Stimulated activated CD4-positive, alpha-beta T cell treated with anti-CD3 and anti-CD28 coated beads, Interleukin-4, amount 100 ng/mL, for 24 hours (primary cell): ENCODE results near the gene RBMS1.

Source experiments
- DNase-seq: peaks from one replicate; pipeline ENCODE4 v3.0.0-alpha.2; 2020

The RBMS1 gene

DNA sequence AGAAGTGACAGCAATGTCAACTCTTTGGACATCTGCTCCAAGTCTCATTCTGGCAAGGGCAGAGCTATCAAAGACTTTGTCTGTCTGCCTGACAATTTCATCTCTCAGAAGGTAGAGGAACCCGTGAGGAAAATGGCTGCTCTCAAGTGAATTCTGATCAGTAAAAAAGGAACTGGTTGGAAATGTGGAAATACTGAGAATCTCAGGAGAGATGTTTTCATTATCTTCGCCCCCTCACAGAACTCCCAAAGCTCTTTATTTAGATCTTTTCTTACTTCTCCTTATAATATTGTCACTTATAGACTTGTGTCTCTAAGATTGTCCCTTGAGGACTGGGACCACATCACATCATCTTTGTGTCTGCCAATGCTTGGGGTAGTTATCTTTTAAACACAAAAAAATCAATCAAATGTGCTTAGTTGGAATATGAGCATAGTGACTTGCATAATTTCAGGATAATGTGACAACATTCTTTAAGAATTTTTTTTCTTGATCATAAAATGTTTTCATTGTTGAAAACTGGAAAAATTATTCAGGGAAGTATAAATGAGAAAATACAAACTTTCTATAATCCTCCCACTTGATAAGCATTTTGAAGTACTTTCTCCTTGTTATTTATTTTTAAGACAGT is 225.3 kb downstream of the RBMS1 start:
- DNase-seq = no peak

DNA sequence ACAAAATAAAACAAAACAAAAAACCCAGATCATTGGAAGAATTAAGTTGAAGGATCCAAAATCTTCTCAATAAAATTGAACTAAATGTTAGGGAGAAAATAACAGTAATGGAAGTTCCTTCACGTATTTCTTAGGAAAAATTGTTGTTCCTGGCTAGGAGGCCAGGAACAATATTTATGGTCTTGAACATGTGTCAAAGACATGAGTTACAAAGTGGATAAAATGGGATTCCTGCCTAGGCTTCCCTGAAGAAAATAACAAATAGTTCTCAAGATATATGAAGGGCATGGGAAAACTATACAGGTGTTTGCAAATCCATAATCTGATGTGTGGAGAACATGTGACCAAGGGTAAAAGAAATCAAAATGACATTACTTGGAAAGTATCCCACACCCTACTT is 225.9 kb downstream of the RBMS1 start:
- DNase-seq = no peak

DNA sequence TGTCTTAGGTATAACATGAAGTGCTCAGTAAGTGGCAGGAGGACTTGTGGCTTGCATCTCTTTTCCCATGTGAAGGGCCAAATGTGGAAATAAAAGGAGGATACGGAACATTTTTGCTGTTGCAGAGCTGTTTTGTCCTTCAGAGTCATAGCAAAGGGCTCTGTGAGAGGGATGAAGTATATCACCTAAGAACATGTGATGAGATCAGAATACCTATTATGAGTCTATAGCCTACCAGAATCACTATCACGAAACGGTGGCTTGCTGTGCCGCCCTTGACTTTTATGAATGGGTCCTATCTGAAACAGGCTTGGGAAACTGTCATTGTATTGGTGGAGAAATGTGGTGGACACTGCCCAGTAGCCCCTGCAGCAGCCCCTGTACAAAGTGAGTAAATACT is 226.6 kb downstream of the RBMS1 start:
- DNase-seq = no peak

DNA sequence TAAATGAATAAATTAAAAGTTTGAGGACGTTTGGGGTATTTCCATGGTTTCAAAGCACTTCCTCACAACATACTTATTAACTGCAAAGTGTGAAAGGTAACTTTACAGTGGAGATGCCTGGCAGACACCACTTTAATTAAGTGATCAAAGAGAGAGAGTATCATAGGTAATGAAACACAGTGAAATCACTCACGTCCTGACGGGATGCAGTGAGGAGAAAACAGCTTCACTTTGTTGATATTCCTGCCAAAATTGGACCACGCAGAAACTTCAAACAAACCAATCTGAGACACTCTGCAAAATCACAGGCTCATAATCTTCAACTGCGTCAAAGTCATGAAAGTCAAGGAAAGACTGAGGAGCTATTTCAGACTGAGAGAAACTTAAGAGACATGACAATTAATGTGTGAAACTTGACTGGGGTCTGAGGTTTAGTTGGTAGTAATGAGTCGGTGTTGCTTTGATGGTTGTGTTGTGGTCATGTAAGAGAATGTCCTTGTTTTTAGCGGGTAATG is 227.5 kb downstream of the RBMS1 start:
- peak; percentile 24 for DNase-seq

DNA sequence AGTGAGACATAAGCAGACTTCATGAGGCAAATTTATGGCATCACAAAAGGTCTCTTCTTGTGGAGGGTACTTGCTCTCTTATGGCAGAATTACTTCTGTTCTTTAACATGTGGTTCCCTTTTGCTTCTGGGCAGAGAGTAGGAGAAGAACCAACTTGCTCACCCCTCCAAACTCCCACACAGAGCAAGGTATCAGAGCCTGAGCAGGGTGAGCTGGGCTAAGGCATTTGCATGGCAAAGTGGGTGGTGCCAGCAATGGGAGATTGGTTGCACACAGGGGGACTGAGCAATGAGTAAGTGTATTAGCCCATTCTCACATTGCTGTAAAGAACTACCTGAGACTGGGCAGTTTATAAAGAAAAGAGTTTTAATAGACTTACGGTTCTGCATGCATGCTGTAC is 229.3 kb downstream of the RBMS1 start:
- no peak for DNase-seq

DNA sequence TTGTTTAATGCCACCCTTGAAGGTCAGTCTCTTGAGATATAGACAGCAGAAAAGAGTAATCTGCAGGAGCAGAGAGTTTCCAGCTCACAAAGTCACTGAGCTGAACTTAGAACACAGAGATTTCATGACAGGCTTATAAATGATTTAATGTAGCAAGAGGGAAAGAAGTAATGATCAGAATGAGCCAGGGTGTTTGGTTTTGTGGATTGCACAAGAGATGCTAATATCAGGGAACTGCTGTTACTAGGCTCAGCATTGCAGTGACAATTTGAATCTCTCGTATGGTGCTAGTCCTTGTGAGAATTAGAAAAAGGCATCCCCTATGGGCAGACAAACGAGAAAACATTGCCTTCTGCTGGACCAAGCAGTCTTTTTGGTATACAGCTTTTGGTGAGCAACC is 231.9 kb downstream of the RBMS1 start:
- no peak for DNase-seq

DNA sequence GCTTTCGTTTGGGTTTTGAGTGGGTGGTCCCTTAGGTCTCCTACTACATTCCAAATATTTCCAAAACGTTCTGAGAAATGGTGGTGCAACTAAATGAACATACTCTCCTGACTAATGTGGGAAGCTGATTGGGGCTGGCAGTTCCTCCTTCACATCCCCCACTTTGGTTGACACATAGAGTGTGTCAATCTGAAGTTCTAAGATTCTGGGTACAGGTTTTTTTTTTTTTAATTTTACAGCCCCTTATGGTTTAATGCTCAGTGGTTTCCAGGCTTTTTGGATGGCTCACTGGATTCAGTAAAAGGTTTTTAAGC is 235.2 kb downstream of the RBMS1 start:
- no peak for DNase-seq

DNA sequence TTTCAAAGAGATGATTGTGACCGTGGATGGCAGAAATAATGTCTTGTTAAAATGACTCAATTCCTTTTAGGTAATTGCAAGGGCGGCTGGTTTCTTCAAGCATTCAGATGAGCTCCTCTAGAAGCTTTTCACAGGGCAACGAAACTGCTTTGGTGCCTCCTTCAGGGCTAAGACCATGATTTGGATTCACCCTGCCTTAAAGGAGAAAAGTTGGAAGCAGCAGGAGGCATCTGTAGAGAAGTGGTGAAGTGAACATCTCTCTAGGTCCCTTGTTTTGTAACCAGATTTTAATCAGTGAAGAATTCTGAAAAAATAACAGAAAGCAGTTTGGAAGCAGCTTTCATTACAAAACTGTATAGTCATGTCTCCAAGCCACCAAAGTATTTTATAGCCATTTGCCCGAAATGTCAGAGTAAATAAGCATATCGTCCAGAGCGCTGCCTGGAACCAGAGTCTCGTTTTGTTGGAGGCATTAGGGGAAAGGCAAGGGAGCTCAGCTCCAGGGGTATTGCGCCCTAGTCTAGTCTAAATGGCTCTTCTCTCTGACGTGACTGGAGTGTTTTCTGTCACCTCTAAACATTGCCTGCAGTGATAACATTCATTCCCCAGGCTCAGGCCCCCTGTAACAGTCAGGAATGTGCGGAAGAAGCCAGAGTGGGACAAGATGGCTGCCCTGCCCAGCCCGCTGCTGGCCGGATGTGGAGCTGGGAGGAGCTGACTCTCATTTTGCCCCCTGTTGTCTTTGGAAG is 235.7 kb downstream of the RBMS1 start:
- no peak for DNase-seq

DNA sequence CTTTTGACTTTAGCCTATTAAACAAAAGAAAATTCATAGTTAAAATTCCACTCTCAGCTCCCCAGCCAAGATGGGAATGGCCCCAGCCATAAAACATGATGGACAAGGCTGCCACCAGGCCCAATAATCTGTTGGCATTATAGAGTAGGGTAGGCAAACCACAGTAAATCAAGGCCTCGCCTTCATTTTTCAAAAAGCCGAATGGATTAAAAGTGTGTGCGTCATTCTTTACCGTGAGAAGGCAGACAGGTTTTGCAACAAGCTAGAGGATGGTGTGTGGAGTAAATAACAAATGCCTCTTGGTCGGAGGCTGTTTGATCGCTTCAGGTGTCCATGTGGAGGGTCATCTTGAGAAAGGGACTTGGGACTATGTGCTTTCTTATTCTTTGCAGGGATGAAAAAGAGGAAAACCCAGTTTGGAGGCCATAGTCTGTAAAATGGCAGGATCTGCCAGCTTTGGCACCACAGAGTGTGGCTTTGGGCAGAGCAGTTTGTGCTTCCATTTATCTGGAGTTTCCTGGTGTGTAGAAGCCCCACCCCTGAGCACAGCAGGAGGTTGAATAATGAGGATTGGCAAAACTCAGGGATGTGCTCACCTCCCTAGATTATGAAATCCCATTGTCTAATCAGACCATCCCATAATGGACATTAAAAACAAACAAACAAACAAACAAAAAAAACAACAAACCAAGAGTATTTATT is 236.4 kb downstream of the RBMS1 start:
- DNase-seq = no peak

DNA sequence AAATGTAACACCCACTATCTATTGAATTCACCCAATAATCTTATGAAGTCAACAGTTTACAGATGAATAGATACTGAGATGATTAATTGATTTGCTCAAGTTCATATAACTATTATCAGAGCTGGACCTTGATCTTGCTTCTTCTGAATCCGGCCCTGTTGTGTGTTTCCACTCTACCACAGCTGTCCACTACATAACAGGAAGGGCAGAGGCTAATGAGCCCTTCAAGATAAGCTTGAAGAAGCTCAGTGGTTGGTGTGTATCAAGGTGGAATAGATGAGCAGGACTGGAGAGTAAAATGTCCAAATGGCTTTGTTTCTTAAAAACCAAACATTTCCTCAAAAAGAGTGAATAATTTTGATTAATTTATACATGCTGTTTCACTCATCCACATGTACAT is 237.1 kb downstream of the RBMS1 start:
- no peak for DNase-seq

DNA sequence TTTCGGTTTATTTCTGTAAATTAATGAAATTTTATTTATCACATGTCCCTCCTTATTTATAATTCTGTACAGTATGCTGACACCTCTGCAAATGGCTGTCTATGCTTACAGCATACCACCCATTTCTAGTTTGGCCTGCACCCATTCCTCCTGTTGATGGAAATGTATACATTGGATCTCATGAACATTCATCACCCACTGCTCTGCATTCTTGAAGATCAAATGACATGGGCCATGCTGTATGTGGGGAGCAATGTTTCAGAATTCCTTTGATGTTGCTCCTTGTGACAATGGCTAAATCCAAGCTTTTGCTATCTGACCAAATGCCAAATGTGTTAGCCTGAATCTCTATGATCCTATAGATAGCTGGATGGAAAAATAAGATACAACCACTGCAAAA is 238.2 kb downstream of the RBMS1 start:
- DNase-seq = no peak

DNA sequence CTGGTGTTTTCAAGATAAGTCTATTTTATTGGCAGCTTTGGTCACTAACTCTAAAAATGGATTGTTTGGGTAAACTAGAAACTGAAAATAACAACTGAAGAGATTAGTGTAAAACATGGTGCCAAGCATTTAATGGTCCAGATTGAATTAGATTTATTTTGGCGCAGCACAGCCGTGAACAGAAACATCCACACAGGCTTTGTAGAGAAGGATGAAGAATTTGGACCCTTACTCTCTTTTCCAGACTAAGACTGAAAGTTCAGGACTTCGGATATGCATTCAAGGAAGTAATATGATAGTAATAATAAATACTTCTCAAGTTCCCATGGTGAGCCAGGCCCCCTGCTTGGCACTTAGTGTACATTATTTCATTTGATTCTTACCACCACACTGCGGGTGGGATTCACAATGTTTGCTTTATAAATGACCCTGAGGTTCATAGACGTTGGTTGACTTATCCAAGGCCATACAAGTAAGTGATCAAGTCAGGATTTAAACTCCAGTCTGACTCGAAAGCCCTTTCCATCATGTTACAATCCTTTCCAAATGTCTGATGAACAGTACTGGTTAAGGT is 239.3 kb downstream of the RBMS1 start:
- no peak for DNase-seq

DNA sequence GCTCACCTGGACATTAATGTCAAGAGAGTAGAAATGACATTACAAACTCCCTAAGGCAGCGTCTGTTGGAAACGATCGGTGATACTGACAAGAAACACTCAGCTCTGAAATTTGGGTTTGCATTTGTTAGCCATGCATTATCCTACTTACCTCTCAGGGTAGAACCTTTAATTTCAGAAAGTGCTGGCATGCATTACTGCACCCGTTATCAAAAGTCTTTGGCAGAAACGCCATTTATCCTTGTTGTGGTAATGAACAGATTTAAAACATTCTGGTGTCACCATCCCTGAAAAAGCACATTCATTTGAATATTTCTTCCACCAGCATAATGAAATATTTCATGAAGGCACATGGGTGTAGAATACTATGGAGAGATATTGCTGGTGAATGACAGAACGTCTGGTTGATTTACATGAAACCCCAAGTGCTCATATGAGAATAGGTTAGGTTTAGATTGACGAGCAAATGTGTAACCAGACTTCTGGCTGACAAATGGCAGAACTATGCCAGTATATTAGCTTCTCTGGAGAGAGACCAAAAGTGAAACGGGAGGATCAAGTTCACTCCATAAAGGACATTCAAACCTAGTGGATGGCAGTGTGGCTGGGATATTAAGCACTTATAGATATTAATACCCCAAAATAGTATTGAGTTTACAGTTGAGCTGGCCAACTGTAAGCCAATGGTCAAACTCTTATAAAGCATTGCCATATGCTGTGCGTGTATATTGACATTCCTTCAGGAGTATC is 240.0 kb downstream of the RBMS1 start:
- no peak for DNase-seq

DNA sequence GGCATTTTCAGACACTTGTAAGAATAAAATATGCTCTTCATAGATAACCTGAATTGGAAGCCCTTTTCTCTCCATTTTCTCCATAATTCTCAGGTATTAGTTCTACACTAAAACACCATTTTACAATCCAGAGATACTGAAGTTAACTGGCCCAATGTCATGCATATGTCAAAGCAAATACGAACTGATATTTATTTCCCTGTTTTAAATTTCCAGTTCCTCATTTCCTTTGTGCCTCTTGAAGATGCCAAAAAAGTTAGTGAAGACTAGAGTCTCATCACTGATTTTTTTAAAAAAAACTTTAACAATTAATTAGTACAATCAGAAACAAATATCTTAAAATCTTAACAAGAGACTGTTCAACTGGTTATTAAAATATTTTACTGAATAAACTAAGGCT is 240.7 kb downstream of the RBMS1 start:
- DNase-seq = no peak

DNA sequence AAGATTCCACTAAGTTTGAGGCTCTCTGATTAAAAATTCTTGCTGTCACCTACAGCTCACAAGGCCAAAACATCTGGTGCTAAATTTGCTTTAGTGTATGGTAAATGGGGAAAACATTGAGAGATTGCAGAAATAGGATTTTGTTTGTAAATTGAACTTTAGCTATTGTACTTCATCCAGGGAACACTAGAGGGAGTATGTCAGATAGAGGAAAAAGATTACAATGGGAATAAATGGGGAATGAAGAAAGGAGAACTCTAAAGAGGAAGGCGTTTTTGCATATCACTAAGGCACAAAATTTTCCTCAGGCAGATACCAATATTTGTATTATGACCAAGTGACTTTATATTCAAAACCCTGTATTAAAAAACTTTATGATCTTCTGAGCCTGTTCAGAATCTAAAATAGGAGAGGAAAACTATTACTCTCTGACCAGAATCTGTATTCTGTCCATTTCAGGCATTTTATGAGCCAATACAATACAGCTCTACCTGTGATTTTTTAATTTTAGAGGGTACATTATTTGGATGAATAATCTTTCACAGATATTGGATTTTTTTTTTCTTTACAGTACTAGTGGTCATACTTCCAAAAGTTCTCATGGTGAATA is 241.2 kb downstream of the RBMS1 start:
- DNase-seq = no peak

DNA sequence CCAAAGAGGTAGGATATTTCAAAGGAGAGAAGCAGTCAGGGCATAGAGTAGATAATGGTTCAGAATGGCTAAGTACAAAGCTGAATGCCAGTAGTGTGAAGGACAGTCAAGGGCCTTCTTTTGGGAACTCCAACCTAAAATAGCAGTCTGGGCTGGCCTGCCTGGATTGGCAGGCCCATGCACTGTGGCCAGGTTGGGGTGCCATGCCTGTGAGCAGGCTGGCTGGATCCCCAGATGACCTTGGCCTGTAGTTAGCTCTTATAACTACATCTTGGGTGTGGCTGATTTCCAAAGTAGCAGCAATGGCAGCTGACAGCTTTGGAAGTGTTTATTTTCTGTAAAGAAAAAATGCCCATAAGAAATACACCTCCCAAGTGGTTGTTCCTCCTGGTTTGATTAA is 242.0 kb downstream of the RBMS1 start:
- DNase-seq = no peak

DNA sequence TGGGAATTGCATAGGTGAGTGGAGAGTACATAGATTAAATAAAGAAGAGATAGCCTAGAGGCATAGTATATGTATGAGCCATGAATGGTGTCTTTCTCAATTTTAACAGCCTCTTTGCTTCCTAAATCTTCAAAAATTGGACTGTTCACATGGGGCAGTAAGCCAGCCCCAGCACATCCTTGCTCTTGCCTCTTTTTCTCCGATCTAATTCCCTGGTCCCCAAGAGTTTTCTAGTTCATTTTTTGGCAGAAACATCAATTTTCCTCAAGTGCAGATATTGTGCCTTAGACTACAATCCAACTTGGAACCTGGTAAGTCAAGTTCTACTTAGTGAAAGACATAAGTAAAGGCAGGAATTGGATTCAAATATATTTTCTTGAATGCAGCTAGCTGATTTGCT is 243.7 kb downstream of the RBMS1 start:
- no peak for DNase-seq

DNA sequence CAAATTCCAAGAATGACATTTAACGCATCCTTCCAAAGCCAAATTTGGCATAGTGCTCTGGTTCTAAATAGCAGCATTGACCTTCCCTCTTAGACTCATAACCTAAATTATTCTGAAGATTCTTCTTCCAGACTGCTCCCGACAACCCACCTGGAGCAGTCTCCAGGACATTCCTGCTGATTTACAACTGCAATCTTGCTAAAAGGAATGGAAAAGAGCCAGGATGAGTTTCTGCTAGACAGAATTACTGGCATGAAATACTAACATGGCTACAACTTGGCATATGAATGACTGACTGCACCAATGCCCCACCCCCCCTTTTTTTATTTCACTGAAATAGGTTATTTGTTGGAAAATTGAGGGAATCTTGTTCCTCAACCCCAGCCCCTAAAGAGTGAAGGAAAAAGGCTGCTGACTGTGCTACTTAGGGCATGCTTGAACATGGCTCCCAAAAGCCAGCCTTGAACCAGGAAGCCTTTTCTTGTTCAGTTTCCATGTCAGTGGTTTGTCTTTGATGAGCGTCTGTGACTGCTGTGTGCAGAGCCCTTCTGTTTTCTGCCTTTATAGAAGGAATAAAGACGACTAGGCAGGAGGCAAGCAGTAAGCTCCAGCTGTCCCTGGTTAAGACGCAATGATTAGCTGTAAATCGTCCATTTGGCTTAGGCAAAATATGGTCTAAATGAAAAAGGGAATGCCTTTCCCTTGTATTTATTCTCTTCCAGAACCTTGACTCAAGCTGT is 246.1 kb downstream of the RBMS1 start:
- no peak for DNase-seq

DNA sequence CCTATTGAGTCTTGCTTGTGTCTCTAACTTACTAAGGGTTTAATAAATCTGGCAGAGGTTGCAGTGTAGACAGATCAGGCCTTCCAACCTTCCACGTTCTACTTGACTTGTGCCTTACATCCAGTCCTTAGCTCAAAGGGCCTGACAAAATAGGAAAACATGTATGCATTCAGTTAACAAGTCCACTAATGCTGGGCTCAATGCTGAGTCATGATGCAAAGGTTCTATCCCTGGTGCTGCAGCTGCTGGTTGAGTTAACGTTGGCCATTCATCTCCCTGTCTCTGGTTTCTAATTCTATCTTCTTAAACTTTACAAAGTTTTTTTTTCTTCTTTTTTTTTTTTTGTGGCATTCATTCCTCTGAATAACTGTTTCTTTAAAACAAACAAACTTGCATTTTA is 247.3 kb downstream of the RBMS1 start:
- DNase-seq = no peak

DNA sequence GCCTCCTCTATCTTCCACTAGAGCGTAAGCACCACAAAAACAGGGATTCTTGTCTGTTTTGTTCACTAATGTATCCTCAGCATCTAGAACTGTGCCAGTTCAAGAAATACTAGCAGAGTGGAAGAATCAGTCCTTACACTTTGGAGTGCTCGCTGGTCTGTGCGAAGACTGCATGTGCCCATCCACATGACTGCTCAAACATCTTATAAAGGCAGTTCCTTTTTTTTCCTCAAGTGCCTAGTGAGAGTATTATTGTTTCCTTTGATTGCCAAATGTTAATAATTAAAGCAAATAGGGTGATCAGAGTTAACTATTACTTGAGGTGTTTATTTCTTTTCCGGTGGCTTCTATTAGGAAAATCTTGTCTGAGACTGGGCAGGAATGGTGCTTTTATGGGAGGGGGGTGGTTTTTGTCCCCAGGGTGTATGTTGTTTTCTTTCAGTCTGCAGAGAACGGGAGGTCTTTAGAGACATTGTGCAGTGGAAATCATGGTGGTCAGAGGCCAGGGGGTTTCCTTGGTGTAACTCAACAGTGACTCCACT is 247.9 kb downstream of the RBMS1 start:
- no peak for DNase-seq

DNA sequence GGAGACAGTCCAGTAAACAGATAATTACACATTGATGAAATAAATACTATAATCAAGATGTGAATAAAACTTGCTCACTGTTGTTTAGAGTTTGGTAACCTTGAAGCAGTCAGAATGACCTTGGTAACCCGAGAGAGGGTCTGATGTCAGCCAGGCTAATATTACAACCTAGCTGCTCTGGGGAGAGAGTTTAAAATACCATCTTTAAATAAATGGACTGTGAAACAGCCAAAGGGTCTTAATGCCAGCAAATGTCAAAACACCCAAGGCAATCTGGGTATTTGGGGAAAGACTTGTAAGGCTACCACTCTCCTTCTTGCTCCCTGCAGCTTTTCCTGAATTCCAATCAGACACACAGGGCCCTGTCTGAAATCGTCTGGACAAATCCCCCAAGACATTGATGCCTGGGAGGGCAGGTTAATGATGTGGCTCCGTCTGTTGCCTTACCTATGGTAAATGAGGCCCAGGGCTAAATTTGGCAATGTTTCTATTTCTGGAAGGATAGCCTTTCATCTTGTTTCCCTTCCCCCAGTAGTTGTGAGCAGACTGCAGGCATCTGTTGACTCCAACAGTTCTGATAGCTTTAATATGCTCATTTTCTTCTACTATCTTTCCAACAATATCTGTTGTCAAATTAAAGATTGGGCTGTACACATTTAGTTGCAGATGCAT is 250.6 kb downstream of the RBMS1 start:
- DNase-seq = no peak
